PC-9 (cell line): Measurements from ENCODE around the gene SMPD3. TPM values are rescaled to one million over a fixed set of nuclear protein-coding genes. Genes with fewer than 3 reads are reported as not detected.

ENCODE experiments used
- BruUV-seq: library from RNA; stranded (reverse); fragments of 400-500 nt; replicated peaks from 2 replicates; lab custom pipeline; 2021; lab: Mats Ljungman, UMichigan
- CTCF ChIA-PET: fragments of 300-600 bp; sonication (Branson Sonifier 250); formaldehyde crosslinking; loops from one replicate; lab custom pipeline; 2022; ENCODE audit warnings: antibody characterized with exemption; lab: Charles Lee
- POLR2A ChIA-PET: fragments of 300-600 bp; sonication (Branson Sonifier 250); formaldehyde crosslinking; loops from one replicate; lab custom pipeline; 2022; ENCODE audit warnings: antibody characterized with exemption; ENCODE audit not compliant: unreplicated experiment; lab: Charles Lee
- DNase-seq, 2 experiments: peaks; one replicate each; pipeline versions ENCODE4 v3.0.0 to v3.0.0-alpha.2; 2015 to 2022; ENCODE audit warnings: mixed read lengths in 1 of 2
- H2AFZ ChIP-seq: fragments of 200-600 bp; sonication (generic); 2 replicates; pipeline ENCODE4 v1.8.1; 2017; ENCODE audit warnings: antibody characterized with exemption
- H3F3A ChIP-seq: fragments of 200-600 bp; sonication (generic); 2 replicates; pipeline ENCODE4 v1.8.1; 2017; ENCODE audit warnings: antibody characterized with exemption, mild to moderate bottlenecking, low read depth; ENCODE audit not compliant: insufficient read depth
- H3K27ac ChIP-seq: fragments of 200-600 bp; sonication (generic); 2 replicates; pipeline ENCODE4 v1.6.1; 2016; ENCODE audit warnings: mixed run types
- H3K27me3 ChIP-seq: fragments of 200-600 bp; sonication (generic); 2 replicates; pipeline ENCODE4 v1.6.1; 2016; ENCODE audit warnings: low read depth, mixed run types; ENCODE audit not compliant: insufficient read depth
- H3K36me3 ChIP-seq: fragments of 200-600 bp; sonication (generic); 2 replicates; pipeline ENCODE4 v1.6.1; 2016; ENCODE audit warnings: low read depth, mixed run types
- H3K4me1 ChIP-seq: fragments of 200-600 bp; sonication (generic); replicated peaks from 2 replicates; pipeline ENCODE4 v1.6.1; 2016; ENCODE audit warnings: mixed run types; ENCODE audit not compliant: insufficient read depth
- H3K4me2 ChIP-seq: fragments of 200-600 bp; sonication (generic); 2 replicates; pipeline ENCODE4 v1.6.1; 2017; ENCODE audit warnings: mixed run types
- H3K4me3 ChIP-seq: fragments of 200-600 bp; sonication (generic); 2 replicates; pipeline ENCODE4 v1.6.1; 2016; ENCODE audit warnings: mixed run types
- H3K79me2 ChIP-seq: fragments of 200-600 bp; sonication (generic); 2 replicates; pipeline ENCODE4 v1.6.1; 2017; ENCODE audit warnings: low read depth, mixed run types
- H3K9me2 ChIP-seq: fragments of 200-600 bp; sonication (generic); 2 replicates; pipeline ENCODE4 v1.8.1; 2017; ENCODE audit warnings: mild to moderate bottlenecking; ENCODE audit not compliant: insufficient read depth
- H3K9me3 ChIP-seq: fragments of 200-600 bp; sonication (generic); 2 replicates; pipeline ENCODE4 v1.8.1; 2016; ENCODE audit warnings: low read depth; ENCODE audit not compliant: insufficient read depth
- H4K20me1 ChIP-seq: fragments of 200-600 bp; sonication (generic); 2 replicates; pipeline ENCODE4 v1.8.1; 2017; ENCODE audit not compliant: insufficient read depth
- CTCF ChIP-seq: fragments of 200-600 bp; sonication (generic); conservative IDR thresholded peaks from 2 replicates; pipeline ENCODE4 v1.6.1; 2017; ENCODE audit warnings: mixed run types, antibody characterized with exemption, mild to moderate bottlenecking, moderate library complexity
- EZH2 ChIP-seq: fragments of 200-600 bp; sonication (generic); IDR thresholded peaks from 2 replicates; pipeline ENCODE4 v1.8.0; 2017; ENCODE audit warnings: antibody characterized with exemption, low read depth
- intact Hi-C: fragments of 100-400 bp; cut with micrococcal nuclease; formaldehyde crosslinking; loops from one replicate; pipeline ENCODE4 v1.10.0; 2022; ENCODE audit not compliant: unreplicated experiment
- total RNA-seq: library from RNA; stranded (reverse); gene quantifications from 2 replicates; pipeline ENCODE4 v1.2.3, GENCODE V29; 2021

SMPD3 gene
- total RNA-seq, 1 experiment from 2014 or later: 0.94 TPM

DNA sequence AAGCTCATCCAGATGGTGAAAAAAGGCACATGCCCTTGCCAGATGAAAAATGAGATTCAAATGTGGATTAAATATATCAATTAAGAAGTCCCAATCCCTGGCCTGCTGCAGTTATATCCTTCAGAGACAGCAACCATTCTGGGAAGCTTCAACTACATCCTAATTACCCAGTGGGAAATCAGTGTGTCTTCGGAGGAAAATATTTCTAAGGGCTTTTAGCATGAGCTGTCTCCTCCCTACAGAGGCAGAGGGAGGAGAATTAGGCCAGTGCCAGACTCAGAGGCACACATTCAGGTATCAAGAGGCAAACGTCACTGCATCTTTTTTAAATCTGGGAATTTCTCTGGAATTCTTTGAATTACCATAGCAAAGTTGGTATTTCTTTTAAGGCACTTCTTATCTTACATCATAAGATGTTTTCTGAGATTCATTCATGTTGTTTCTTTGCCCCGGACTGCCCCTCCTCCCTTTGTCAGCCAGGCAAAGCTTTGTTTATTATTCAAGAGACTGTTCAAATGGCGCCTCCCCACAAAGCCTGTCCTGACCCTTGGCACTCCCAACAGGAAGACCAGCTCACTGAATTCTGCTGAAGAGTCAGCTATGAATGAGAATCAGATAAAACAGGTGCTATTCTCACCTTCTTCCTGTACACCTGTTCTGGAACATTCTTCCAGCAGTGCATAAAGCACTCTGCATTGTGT, 38.3 kb upstream of the SMPD3 start:
- DNase-seq: no peak
- no peaks in the 10 kb centered on the region for H3K9me2 ChIP-seq
- BruUV-seq: no TSS peak
- H3F3A ChIP-seq: no peaks in the 10 kb centered on the region
- POLR2A ChIA-PET: interaction anchor here (0.5 kb wide), 2 partner anchors 297 to 722 kb away, joined by 4 to 6 read pairs; no protein-coding TSS in a partner anchor
- no peaks in the 10 kb centered on the region for H3K9me3 ChIP-seq
- H3K79me2 ChIP-seq: no peaks in the 10 kb centered on the region
- peaks cover 25% of the 10 kb centered on the region for H3K4me1 ChIP-seq
- TF ChIP-seq CTCF (no peak), EZH2 (no peak)
- H3K4me2 ChIP-seq: no peak overlapping the region
- no peaks in the 10 kb centered on the region for H3K36me3 ChIP-seq
- no peak overlapping the region for H3K27ac ChIP-seq
- H2AFZ ChIP-seq: no peak overlapping the region
- intact Hi-C loops: no loop called here
- H3K4me3 ChIP-seq: no peak overlapping the region
- CTCF ChIA-PET: no interaction called here
- H4K20me1 ChIP-seq: no peaks in the 10 kb centered on the region
- no peaks in the 10 kb centered on the region for H3K27me3 ChIP-seq

DNA sequence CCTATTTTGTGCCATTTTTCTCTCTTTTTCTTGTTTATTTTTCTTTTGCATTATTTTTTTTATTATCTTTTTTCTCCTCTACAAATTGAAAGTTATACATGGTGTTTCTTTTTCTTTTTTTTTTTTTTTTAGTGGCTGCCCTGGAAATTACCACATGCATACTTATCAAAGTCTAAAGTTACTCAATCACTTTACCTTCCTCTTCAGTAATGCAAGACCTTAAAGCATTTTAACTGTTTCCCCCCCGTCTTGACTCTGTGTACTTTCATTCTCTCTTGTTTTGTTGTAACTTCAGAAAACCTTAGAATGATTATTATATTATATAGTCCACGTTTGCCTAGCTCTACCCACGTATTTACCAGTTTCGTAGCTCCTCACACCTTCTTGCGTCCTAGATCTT, 33.3 kb upstream of the SMPD3 start:
- H4K20me1 ChIP-seq: no peaks in the 10 kb centered on the region
- no peaks in the 10 kb centered on the region for H3K79me2 ChIP-seq
- H3K9me2 ChIP-seq: no peaks in the 10 kb centered on the region; the same call in 1 of the 2 replicates
- intact Hi-C loops: no loop called here
- H3K4me1 ChIP-seq: peaks cover 40% of the 10 kb centered on the region
- peaks cover 28% of the 10 kb centered on the region for H3F3A ChIP-seq
- H3K27ac ChIP-seq: no peak overlapping the region
- H3K9me3 ChIP-seq: no peaks in the 10 kb centered on the region
- TF ChIP-seq CTCF (no peak), EZH2 (no peak)
- no peaks in the 10 kb centered on the region for H3K36me3 ChIP-seq
- no peak overlapping the region for H3K4me3 ChIP-seq
- POLR2A ChIA-PET: no interaction called here
- H3K27me3 ChIP-seq: no peaks in the 10 kb centered on the region
- H2AFZ ChIP-seq: no peak overlapping the region
- BruUV-seq: no TSS peak
- no peak overlapping the region for H3K4me2 ChIP-seq
- CTCF ChIA-PET: no interaction called here
- DNase-seq: no peak

GRCh38 chr16:68480084-68480995, 32.0 kb upstream of the SMPD3 start:
- BruUV-seq: no TSS peak
- POLR2A ChIA-PET: no interaction called here
- DNase-seq: peak in 1 of 2 experiments; percentile 74
- Histone ChIP-seq H3K4me3 (no peak overlapping the region), H3K27me3 (no peaks in the 10 kb centered on the region), H3K4me2 (peak overlapping the region; percentile 28), H3K79me2 (no peaks in the 10 kb centered on the region), H3K9me2 (no peaks in the 10 kb centered on the region; the same call in 1 of the 2 replicates), H3K4me1 (peaks cover 45% of the 10 kb centered on the region), H2AFZ (no peak overlapping the region), H3F3A (peaks cover 39% of the 10 kb centered on the region), H3K9me3 (no peaks in the 10 kb centered on the region), H4K20me1 (no peaks in the 10 kb centered on the region), H3K36me3 (no peaks in the 10 kb centered on the region), H3K27ac (no peak overlapping the region; the same call in 1 of the 2 replicates)
- intact Hi-C loops: no loop called here
- TF ChIP-seq EZH2 (no peak), CTCF (no peak)
- CTCF ChIA-PET: no interaction called here
